ENCODE measurements around the gene NEK2. TPM values are rescaled to one million over a fixed set of nuclear protein-coding genes. Genes with fewer than 3 reads are reported as not detected.

NEK2 gene
- total RNA-seq, 1 donor from 2014 or later: 0.77 TPM

GRCh38 chr1:211641942-211642341, 33.5 kb downstream of the NEK2 start:
- ATAC-seq (no peak), DNase-seq (no peak)
- intact Hi-C loops (cut with DNase I): no loop called here
- Histone ChIP-seq H3K36me3 (no peaks in the 10 kb centered on the region), H3K27me3 (ENCODE audit: low read depth) (no peaks in the 10 kb centered on the region), H3K27ac (no peak overlapping the region), H3K9me3 (no peaks in the 10 kb centered on the region), H3K4me1 (peaks cover 9% of the 10 kb centered on the region), H3K4me3 (no peak overlapping the region)
- TF ChIP-seq, protein P1, sequence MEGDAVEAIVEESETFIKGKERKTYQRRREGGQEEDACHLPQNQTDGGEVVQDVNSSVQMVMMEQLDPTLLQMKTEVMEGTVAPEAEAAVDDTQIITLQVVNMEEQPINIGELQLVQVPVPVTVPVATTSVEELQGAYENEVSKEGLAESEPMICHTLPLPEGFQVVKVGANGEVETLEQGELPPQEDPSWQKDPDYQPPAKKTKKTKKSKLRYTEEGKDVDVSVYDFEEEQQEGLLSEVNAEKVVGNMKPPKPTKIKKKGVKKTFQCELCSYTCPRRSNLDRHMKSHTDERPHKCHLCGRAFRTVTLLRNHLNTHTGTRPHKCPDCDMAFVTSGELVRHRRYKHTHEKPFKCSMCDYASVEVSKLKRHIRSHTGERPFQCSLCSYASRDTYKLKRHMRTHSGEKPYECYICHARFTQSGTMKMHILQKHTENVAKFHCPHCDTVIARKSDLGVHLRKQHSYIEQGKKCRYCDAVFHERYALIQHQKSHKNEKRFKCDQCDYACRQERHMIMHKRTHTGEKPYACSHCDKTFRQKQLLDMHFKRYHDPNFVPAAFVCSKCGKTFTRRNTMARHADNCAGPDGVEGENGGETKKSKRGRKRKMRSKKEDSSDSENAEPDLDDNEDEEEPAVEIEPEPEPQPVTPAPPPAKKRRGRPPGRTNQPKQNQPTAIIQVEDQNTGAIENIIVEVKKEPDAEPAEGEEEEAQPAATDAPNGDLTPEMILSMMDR (IDR thresholded peaks at IDR 0.05): no peak

DNA sequence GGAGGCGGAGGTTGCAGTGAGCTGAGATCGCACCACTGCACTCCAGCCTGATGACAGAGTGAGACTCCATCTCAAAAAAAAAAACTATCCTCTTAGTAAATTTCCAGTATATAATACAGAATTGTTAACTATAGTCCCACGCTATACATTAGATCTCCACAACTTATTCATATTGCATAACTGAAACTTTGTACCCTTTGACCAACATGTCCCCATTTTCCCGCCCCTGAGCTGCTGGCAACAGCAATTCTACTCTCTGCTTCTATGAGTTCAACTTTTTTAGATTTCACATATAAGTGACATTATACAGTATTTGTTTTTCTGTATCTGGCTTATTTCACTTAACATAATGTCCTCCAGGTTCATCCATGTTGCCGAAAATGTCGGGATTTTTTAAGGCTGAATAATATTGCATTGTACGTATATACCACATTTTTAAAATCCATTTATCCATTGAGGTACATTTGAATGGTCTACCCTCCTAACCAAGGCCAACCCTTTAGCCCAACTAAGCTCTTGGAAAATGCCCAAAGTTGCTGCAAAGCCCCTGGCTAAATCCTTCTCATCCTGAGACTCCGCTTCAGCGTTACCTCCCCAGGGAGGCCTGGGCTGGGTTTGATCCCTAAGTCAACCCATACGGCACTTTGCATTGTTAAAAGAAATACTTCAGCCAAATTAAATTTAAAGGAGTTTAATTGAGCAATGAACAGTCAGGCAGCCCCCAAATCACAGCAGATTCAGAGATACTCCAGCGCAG, 34.2 kb downstream of the NEK2 start:
- intact Hi-C loops (cut with DNase I): no loop called here
- H3K36me3 ChIP-seq: no peaks in the 10 kb centered on the region
- H3K4me3 ChIP-seq: no peak overlapping the region
- ATAC-seq: no peak
- no peaks in the 10 kb centered on the region for H3K27me3 ChIP-seq (ENCODE audit: low read depth)
- TF ChIP-seq, protein P1 (IDR thresholded peaks at IDR 0.05): no peak
- no peaks in the 10 kb centered on the region for H3K9me3 ChIP-seq
- H3K27ac ChIP-seq: no peak overlapping the region
- peaks cover 9% of the 10 kb centered on the region for H3K4me1 ChIP-seq
- no peak for DNase-seq

DNA sequence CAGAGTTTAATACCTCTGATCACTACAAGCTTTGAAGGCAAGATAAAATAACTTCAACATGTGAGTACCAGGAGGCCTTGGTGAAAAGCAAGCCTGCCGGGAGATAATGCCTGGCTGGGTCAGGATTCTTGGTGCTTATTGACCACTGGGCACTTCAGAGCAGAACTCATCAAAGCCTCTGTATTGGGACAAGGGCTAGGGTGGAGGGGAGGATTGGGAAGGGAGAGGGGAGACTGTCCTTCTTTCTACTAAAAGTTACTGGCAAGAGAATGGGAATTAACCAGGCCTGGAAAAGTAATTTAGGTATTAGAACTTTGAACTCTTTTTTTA, 35.2 kb downstream of the NEK2 start:
- DNase-seq (no peak), ATAC-seq (no peak)
- peaks cover 9% of the 10 kb centered on the region for H3K4me1 ChIP-seq
- intact Hi-C loops (cut with DNase I): no loop called here
- no peak overlapping the region for H3K27ac ChIP-seq
- TF ChIP-seq, protein P1 (IDR thresholded peaks at IDR 0.05): no peak
- H3K36me3 ChIP-seq: no peaks in the 10 kb centered on the region
- no peaks in the 10 kb centered on the region for H3K9me3 ChIP-seq
- no peaks in the 10 kb centered on the region for H3K27me3 ChIP-seq (ENCODE audit: low read depth)
- H3K4me3 ChIP-seq: no peak overlapping the region

GRCh38 chr1:211639475-211640300, 35.7 kb downstream of the NEK2 start:
- Histone ChIP-seq H3K27ac (no peak overlapping the region), H3K4me1 (peaks cover 9% of the 10 kb centered on the region), H3K9me3 (no peaks in the 10 kb centered on the region), H3K36me3 (no peaks in the 10 kb centered on the region), H3K27me3 (ENCODE audit: low read depth) (no peaks in the 10 kb centered on the region), H3K4me3 (no peak overlapping the region)
- intact Hi-C loops (cut with DNase I): no loop called here
- no peak for ATAC-seq
- no peak for DNase-seq
- TF ChIP-seq, protein P1 (IDR thresholded peaks at IDR 0.05): no peak

DNA sequence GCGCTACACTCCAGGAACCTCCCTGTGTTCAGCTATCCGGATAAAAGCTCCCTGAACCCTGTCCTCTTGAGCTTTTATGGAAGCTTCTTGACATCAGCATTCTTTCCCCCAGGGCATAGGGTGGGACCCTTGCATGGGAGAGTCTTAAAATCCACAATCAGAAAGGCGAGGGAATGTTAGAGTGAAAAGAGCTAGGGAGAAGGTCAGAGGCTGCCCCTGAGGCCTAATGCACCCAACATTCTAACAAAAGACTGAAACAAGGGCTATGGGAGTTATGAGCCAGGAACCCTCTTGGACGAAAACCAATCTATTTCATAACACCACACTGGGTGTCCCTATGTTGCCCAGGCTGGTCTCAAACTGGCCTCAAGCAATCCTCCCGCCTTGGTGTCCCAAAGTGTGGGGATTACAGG, 36.7 kb downstream of the NEK2 start:
- Histone ChIP-seq H3K27me3 (ENCODE audit: low read depth) (no peaks in the 10 kb centered on the region), H3K9me3 (no peaks in the 10 kb centered on the region)
- intact Hi-C loops (cut with DNase I): no loop called here

More for the DNA sequence above, 36.7 kb downstream of the NEK2 start:
- H3K27ac ChIP-seq: no peak overlapping the region
- peaks cover 3% of the 10 kb centered on the region for H3K4me1 ChIP-seq
- no peak for DNase-seq
- no peak for ATAC-seq
- no peaks in the 10 kb centered on the region for H3K36me3 ChIP-seq
- no peak overlapping the region for H3K4me3 ChIP-seq
- TF ChIP-seq, protein P1 (IDR thresholded peaks at IDR 0.05): no peak
